SK-N-SH (cell line): ENCODE measurements around the gene PLK1. TPM values are rescaled to one million over a fixed set of nuclear protein-coding genes. Genes with fewer than 3 reads are reported as not detected.
A peak's percentile ranks its signal among the peaks of the same experiment; 100 is the strongest.

Source experiments
- CTCF ChIA-PET: fragments of 300-600, 350-600 bp; formaldehyde crosslinking; extraction: SDS; loops from one replicate; lab custom pipeline; 2021; lab: Yijun Ruan, JAX
- POLR2A ChIA-PET: fragments of 350-600 bp; sonication (Branson Sonifier 250); formaldehyde crosslinking; extraction: SDS; loops from one replicate; lab custom pipeline; 2020; ENCODE audit warnings: antibody characterized with exemption, inconsistent platforms; lab: Yijun Ruan, JAX
- DNase-seq: peaks from one replicate; pipeline ENCODE4 v3.0.0; 2012
- H2AFZ ChIP-seq: fragments of 200-600 bp; sonication (generic); 2 replicates; pipeline ENCODE4 v1.8.1; 2016; ENCODE audit warnings: antibody characterized with exemption, mild to moderate bottlenecking, low read depth
- H3F3A ChIP-seq: fragments of 200-600 bp; sonication (generic); replicated peaks from 2 replicates; pipeline ENCODE3; 2016; ENCODE audit warnings: antibody characterized with exemption, mild to moderate bottlenecking; ENCODE audit not compliant: insufficient read depth
- H3K27ac ChIP-seq, 2 experiments: fragments of 200-500 bp in 1 of 2; fragments of 200-600 bp in 1 of 2; sonication (Bioruptor generic) in 1 of 2; sonication (generic), shearing (Covaris generic) in 1 of 2; 2 replicates each; pipeline versions ENCODE4 v1.5.1 to v1.6.1; 2014 to 2016; ENCODE audit warnings: low read depth in 2 of 2, inconsistent platforms in 1 of 2, low read length in 1 of 2, mild to moderate bottlenecking in 1 of 2, mixed read lengths in 1 of 2
- H3K27me3 ChIP-seq: fragments of 200-600 bp; sonication (generic), shearing (Covaris generic); 2 replicates; pipeline ENCODE4 v1.6.1; 2016; ENCODE audit warnings: mixed run types; ENCODE audit not compliant: insufficient read depth
- H3K36me3 ChIP-seq, 2 experiments: fragments of 200-500 bp in 1 of 2; fragments of 200-600 bp in 1 of 2; sonication (Bioruptor generic) in 1 of 2; sonication (generic) in 1 of 2; replicated peaks in 1 of 2; 2 replicates each; pipeline versions ENCODE3 to v1.5.1; 2014 to 2016; ENCODE audit warnings: low read length in 1 of 2, mild to moderate bottlenecking in 1 of 2; ENCODE audit not compliant: insufficient read depth in 2 of 2, control insufficient read depth in 1 of 2
- H3K4me1 ChIP-seq, 2 experiments: fragments of 200-500 bp in 1 of 2; fragments of 200-600 bp in 1 of 2; sonication (Bioruptor generic) in 1 of 2; sonication (generic), shearing (Covaris generic) in 1 of 2; 2 replicates each; pipeline versions ENCODE4 v1.5.1 to v1.6.1; 2014 to 2016; ENCODE audit warnings: low read depth in 1 of 2, low read length in 1 of 2, mixed run types in 1 of 2; ENCODE audit not compliant: insufficient read depth in 2 of 2, control insufficient read depth in 1 of 2
- H3K4me2 ChIP-seq: fragments of 200-600 bp; sonication (generic), shearing (Covaris generic); 2 replicates; pipeline ENCODE4 v1.6.1; 2017; ENCODE audit warnings: mixed run types
- H3K4me3 ChIP-seq, 2 experiments: fragments of 200-500 bp in 1 of 2; fragments of 200-600 bp in 1 of 2; sonication (Bioruptor generic) in 1 of 2; sonication (generic), shearing (Covaris generic) in 1 of 2; 2 replicates each; pipeline versions ENCODE4 v1.5.1 to v1.8.1; 2014 to 2016; ENCODE audit warnings: low read depth in 2 of 2, inconsistent platforms in 1 of 2, low read length in 1 of 2, mild to moderate bottlenecking in 1 of 2, mixed read lengths in 1 of 2, moderate library complexity in 1 of 2
- H3K79me2 ChIP-seq: fragments of 200-600 bp; sonication (generic); 2 replicates; pipeline ENCODE4 v1.8.1; 2017; ENCODE audit warnings: mild to moderate bottlenecking; ENCODE audit not compliant: insufficient read depth
- H3K9ac ChIP-seq: fragments of 200-600 bp; sonication (generic); 2 replicates; pipeline ENCODE4 v1.6.1; 2017; ENCODE audit warnings: mixed run types
- H3K9me2 ChIP-seq: fragments of 200-600 bp; sonication (generic); 2 replicates; pipeline ENCODE4 v1.6.1; 2017; ENCODE audit warnings: mixed run types
- H3K9me3 ChIP-seq: fragments of 200-600 bp; sonication (generic); 2 replicates; pipeline ENCODE4 v1.6.1; 2017; ENCODE audit warnings: mixed run types, mild to moderate bottlenecking, moderate library complexity
- H4K20me1 ChIP-seq: fragments of 200-600 bp; sonication (generic); 2 replicates; pipeline ENCODE4 v1.6.1; 2017; ENCODE audit warnings: mild to moderate bottlenecking, mixed run types; ENCODE audit not compliant: insufficient read depth
- CHD2 ChIP-seq: fragments of 150-350 bp; IDR thresholded peaks from 2 replicates; pipeline ENCODE4 v1.6.1; 2018; ENCODE audit warnings: low read length; ENCODE audit not compliant: partially characterized antibody
- ELF1 ChIP-seq: IDR thresholded peaks from 2 replicates; pipeline ENCODE4 v1.4.0; 2012
- EP300 ChIP-seq, 2 experiments: IDR thresholded peaks; 2 replicates each; pipeline versions ENCODE4 v1.4.0 to v1.6.1; 2012; ENCODE audit warnings: borderline replicate concordance in 1 of 2, low read depth in 1 of 2, low read length in 1 of 2
- EZH2phosphoT487 ChIP-seq: fragments of 200-600 bp; sonication (generic); IDR thresholded peaks from 2 replicates; pipeline ENCODE4 v1.6.1; 2017; ENCODE audit warnings: low read depth, mixed run types, mild to moderate bottlenecking, antibody characterized with exemption, moderate library complexity, borderline replicate concordance
- FOSL2 ChIP-seq: IDR thresholded peaks from 2 replicates; pipeline ENCODE4 v1.4.0; 2012; ENCODE audit warnings: low read depth, mild to moderate bottlenecking, moderate library complexity, borderline replicate concordance
- GABPA ChIP-seq: IDR thresholded peaks from 2 replicates; pipeline ENCODE4 v1.4.0; 2012; ENCODE audit warnings: low read depth, mild to moderate bottlenecking
- GATA2 ChIP-seq: sonication (generic); formaldehyde crosslinking; IDR thresholded peaks from 2 replicates; pipeline ENCODE4 v1.5.0; 2020; ENCODE audit warnings: mild to moderate bottlenecking, missing genetic modification reagents
- MEF2A ChIP-seq: IDR thresholded peaks from 2 replicates; pipeline ENCODE4 v1.4.0; 2012; ENCODE audit warnings: low read depth, borderline replicate concordance
- MXI1 ChIP-seq: IDR thresholded peaks from 2 replicates; pipeline ENCODE4 v1.6.1; 2012; ENCODE audit warnings: mild to moderate bottlenecking, low read depth, low read length, improper control_type of control experiment
- NFIC ChIP-seq: IDR thresholded peaks from 2 replicates; pipeline ENCODE4 v1.4.0; 2012; ENCODE audit warnings: borderline replicate concordance
- NRF1 ChIP-seq: IDR thresholded peaks from 2 replicates; pipeline ENCODE4 v1.6.1; 2012; ENCODE audit warnings: low read depth, mild to moderate bottlenecking, low read length
- RAD21 ChIP-seq: IDR thresholded peaks from 2 replicates; pipeline ENCODE4 v1.6.1; 2012; ENCODE audit warnings: mild to moderate bottlenecking, low read length
- RFX5 ChIP-seq: IDR thresholded peaks from 2 replicates; pipeline ENCODE4 v1.6.1; 2012; ENCODE audit warnings: mild to moderate bottlenecking, improper control_type of control experiment, low read length
- RXRA ChIP-seq: IDR thresholded peaks from 2 replicates; pipeline ENCODE4 v1.4.0; 2012; ENCODE audit warnings: low read depth, mild to moderate bottlenecking, borderline replicate concordance
- SIN3A ChIP-seq: IDR thresholded peaks from 2 replicates; pipeline ENCODE4 v1.6.1; 2012; ENCODE audit warnings: low read depth, mild to moderate bottlenecking, low read length, moderate library complexity, borderline replicate concordance
- SMC3 ChIP-seq: IDR thresholded peaks from 2 replicates; pipeline ENCODE4 v1.6.1; 2012; ENCODE audit warnings: low read depth, low read length, improper control_type of control experiment
- TAF1 ChIP-seq: IDR thresholded peaks from 2 replicates; pipeline ENCODE4 v1.6.1; 2012; ENCODE audit warnings: low read depth, mild to moderate bottlenecking, low read length, moderate library complexity, borderline replicate concordance
- TCF12 ChIP-seq: IDR thresholded peaks from 2 replicates; pipeline ENCODE4 v1.4.0; 2012
- YY1 ChIP-seq: IDR thresholded peaks from 2 replicates; pipeline ENCODE4 v1.4.0; 2012; ENCODE audit warnings: low read depth, mild to moderate bottlenecking
- ZBTB33 ChIP-seq: IDR thresholded peaks from 2 replicates; pipeline ENCODE4 v1.4.0; 2012; ENCODE audit warnings: low read depth, borderline replicate concordance
- WGBS: methylation state at CpG from one replicate; pipeline ENCODE4 v1.1.6; 2017; ENCODE audit warnings: low lambda C conversion rate; 5-methylcytosine and 5-hydroxymethylcytosine counted together
- polyA plus RNA-seq, 3 experiments: library from polyadenylated mRNA; depleted of rRNA; stranded (reverse); fragments of >200 nt; gene quantifications; 2 replicates each; pipeline ENCODE4 v1.2.3, GENCODE V29; 2012

PLK1 gene
- polyA plus RNA-seq, 1 of the 3 experiments (the other 2 are of a cell fraction): 68.7 TPM

- H3K4me2 ChIP-seq: no peak overlapping the region
Measured at GRCh38 chr16:23694644-23695373, 16.1 kb downstream of the PLK1 start.

GRCh38 chr16:23695756-23696155 is 17.1 kb downstream of the PLK1 start:
- no peaks in the 10 kb centered on the region for H3K9me2 ChIP-seq
- no peaks in the 10 kb centered on the region for H3K27me3 ChIP-seq
- H3K4me3 ChIP-seq: no peak overlapping the region
- WGBS: 90% methylated on average over 11 of the region's 11 CpGs
- ChIA-PET CTCF (no interaction called here), POLR2A (no interaction called here)
- no peak overlapping the region for H2AFZ ChIP-seq
- H3K79me2 ChIP-seq: no peaks in the 10 kb centered on the region
- H3K36me3 ChIP-seq: peaks cover 0 to 11% of the 10 kb centered on the region in 2 experiments
- H3K4me1 ChIP-seq: no peaks in the 10 kb centered on the region
- no peaks in the 10 kb centered on the region for H3K9me3 ChIP-seq
- no peak for TF ChIP-seq YY1
- no peak for TF ChIP-seq GATA2 (CRISPR knock-in tag)
- TF ChIP-seq NFIC: no peak
- TF ChIP-seq MXI1: no peak
- TF ChIP-seq TCF12: no peak
- TF ChIP-seq CHD2: no peak
- no peak for TF ChIP-seq ZBTB33
- TF ChIP-seq ELF1: no peak
- no peak for TF ChIP-seq EP300 (IDR thresholded peaks at IDR 0.05; ENCODE audit: borderline replicate concordance in 1 of 2, low read depth in 1 of 2, low read length in 1 of 2)
- no peak for TF ChIP-seq EZH2phosphoT487
- H3K4me2 ChIP-seq: no peak overlapping the region
- H3K27ac ChIP-seq: no peak overlapping the region
- no peak for DNase-seq
- H3F3A ChIP-seq: no peaks in the 10 kb centered on the region
- H3K9ac ChIP-seq: no peak overlapping the region
- H4K20me1 ChIP-seq: no peaks in the 10 kb centered on the region

More at GRCh38 chr16:23694644-23695373, 16.1 kb downstream of the PLK1 start:
- H3K4me3 ChIP-seq: no peak overlapping the region
- ChIA-PET CTCF (interaction anchor here (0.9 to 1.1 kb wide), 2 partner anchors 16 to 33 kb away, joined by 3 read pairs; partner anchors contain the start of gene PLK1), POLR2A (no interaction called here)
- H3F3A ChIP-seq: no peaks in the 10 kb centered on the region
- WGBS: 89% methylated on average over 23 of the region's 32 CpGs
- H3K27ac ChIP-seq: no peak overlapping the region
- no peaks in the 10 kb centered on the region for H4K20me1 ChIP-seq
- H3K36me3 ChIP-seq: peaks cover 7 to 16% of the 10 kb centered on the region in 2 experiments
- no peaks in the 10 kb centered on the region for H3K9me3 ChIP-seq
- H3K9me2 ChIP-seq: no peaks in the 10 kb centered on the region
- TF ChIP-seq SIN3A (no peak), ZBTB33 (no peak), RXRA (no peak), TCF12 (no peak), GABPA (no peak), FOSL2 (no peak), TAF1 (no peak), CHD2 (no peak), NRF1 (no peak), RFX5 (no peak), RAD21 (no peak), MEF2A (no peak), SMC3 (no peak)
- TF ChIP-seq, all 33 proteins: peak for 0
- peak; percentile 56 for DNase-seq
- Histone ChIP-seq H3K4me1 (no peaks in the 10 kb centered on the region), H2AFZ (no peak overlapping the region), H3K79me2 (no peaks in the 10 kb centered on the region), H3K9ac (no peak overlapping the region), H3K27me3 (no peaks in the 10 kb centered on the region)
